Measurements from ENCODE around the gene SERPINE2.

DNA sequence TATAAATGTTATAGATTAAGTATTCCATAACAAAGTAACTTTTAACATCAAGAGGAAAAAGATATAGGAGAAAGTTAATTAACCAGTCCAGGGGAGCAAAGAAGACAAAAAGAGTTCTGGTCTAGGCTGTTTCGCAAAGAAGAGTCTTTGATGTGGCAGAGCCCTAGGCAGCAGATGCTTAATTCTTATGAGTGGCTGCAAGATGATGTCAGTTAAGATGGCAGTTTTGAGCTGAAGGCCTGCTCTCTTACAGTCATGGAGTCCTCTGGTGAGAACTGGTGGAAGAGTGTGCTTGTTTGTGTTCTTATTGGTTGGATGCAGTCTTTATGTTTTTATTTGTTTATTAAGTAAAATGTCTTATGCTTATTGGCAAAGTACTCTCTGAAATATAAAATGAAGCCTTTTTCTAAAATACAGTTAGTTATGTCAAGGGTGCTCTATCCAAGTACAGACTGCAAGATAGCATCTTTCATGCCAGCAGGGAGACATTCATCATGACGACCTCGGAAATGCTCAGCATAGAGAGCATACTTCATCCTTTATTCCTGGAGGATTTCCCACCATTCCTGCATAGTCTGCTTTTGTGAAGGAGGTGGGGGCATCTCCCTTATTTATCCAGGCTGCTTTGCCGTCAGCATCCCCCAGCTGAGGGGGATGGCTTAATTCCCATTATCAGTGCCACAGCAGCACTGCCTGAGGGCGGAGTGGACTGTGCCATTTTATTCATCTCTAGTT, 38.9 kb upstream of the SERPINE2 start:
- TF ChIP-seq POLR2A (IDR thresholded peaks at IDR 0.05; ENCODE audit: low read length): no peak
- TF ChIP-seq GATA1 (IDR thresholded peaks at IDR 0.05; ENCODE audit: low read depth, low read length): no peak

Data from erythroblast (primary cell).